ENCODE data around the gene TUBB2A.

GRCh38 chr6:3181105-3181504 lies 23.8 kb upstream of the TUBB2A start:
- TF ChIP-seq, protein P1, sequence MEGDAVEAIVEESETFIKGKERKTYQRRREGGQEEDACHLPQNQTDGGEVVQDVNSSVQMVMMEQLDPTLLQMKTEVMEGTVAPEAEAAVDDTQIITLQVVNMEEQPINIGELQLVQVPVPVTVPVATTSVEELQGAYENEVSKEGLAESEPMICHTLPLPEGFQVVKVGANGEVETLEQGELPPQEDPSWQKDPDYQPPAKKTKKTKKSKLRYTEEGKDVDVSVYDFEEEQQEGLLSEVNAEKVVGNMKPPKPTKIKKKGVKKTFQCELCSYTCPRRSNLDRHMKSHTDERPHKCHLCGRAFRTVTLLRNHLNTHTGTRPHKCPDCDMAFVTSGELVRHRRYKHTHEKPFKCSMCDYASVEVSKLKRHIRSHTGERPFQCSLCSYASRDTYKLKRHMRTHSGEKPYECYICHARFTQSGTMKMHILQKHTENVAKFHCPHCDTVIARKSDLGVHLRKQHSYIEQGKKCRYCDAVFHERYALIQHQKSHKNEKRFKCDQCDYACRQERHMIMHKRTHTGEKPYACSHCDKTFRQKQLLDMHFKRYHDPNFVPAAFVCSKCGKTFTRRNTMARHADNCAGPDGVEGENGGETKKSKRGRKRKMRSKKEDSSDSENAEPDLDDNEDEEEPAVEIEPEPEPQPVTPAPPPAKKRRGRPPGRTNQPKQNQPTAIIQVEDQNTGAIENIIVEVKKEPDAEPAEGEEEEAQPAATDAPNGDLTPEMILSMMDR (IDR thresholded peaks at IDR 0.05), result no peak
- no peak for TF ChIP-seq ZFX (IDR thresholded peaks at IDR 0.05; ENCODE audit: borderline replicate concordance)

Data from 22Rv1 (cell line).